Stimulated activated naive B cell treated with anti-CD40 and anti-IgM and Interleukin-4, amounts not matched to agents 10 μg/mL and 1 μg/mL and 100 μg/mL, for 72 hours (primary cell): ENCODE data around the gene IFT43.

Experiments used
- ATAC-seq, 2 donors: fragments of 150-1000 bp; cut with Tn5 transposase; replicated peaks; 2 replicates each; pipeline ENCODE4 v1.10.0; 2021; ENCODE audit warnings: moderate library complexity in 1 of 2
- DNase-seq: peaks from one replicate; pipeline ENCODE4 v3.0.0; 2021
- H3K27ac Mint-ChIP-seq: one replicate; pipeline ENCODE4 v1.8.0; 2022; ENCODE audit warnings: mild to moderate bottlenecking, mixed read lengths
- H3K27me3 Mint-ChIP-seq, 2 donors: one replicate each; pipeline ENCODE4 v1.8.0; 2022; ENCODE audit warnings: mixed read lengths in 2 of 2
- H3K36me3 Mint-ChIP-seq, 2 donors: one replicate each; pipeline ENCODE4 v1.8.0; 2022; ENCODE audit warnings: mixed read lengths in 2 of 2, mild to moderate bottlenecking in 1 of 2
- H3K4me1 Mint-ChIP-seq, 2 donors: one replicate each; pipeline ENCODE4 v1.8.0; 2022; ENCODE audit warnings: mixed read lengths in 2 of 2, mild to moderate bottlenecking in 1 of 2
- H3K4me3 Mint-ChIP-seq, 2 donors: one replicate each; pipeline ENCODE4 v1.8.0; 2022; ENCODE audit warnings: mild to moderate bottlenecking in 2 of 2, mixed read lengths in 2 of 2, moderate library complexity in 1 of 2
- H3K9me3 Mint-ChIP-seq, 2 donors: one replicate each; pipeline ENCODE4 v1.8.0; 2022; ENCODE audit warnings: mixed read lengths in 2 of 2, mild to moderate bottlenecking in 1 of 2

IFT43 gene

GRCh38 chr14:76109087-76109880 is 123.7 kb downstream of the IFT43 start:
- Mint-ChIP-seq H3K27me3 (peaks cover 29 to 47% of the 10 kb centered on the region in 2 donors), H3K4me3 (no peak overlapping the region), H3K9me3 (peaks cover 1 to 9% of the 10 kb centered on the region in 2 donors), H3K4me1 (no peaks in the 10 kb centered on the region), H3K36me3 (no peaks in the 10 kb centered on the region), H3K27ac (no peak overlapping the region)
- ATAC-seq (no peak), DNase-seq (no peak)

GRCh38 chr14:76112889-76113624 is 127.5 kb downstream of the IFT43 start:
- DNase-seq, result no peak
- ATAC-seq, result no peak
- Mint-ChIP-seq H3K4me1 (no peaks in the 10 kb centered on the region), H3K9me3 (peaks cover 1 to 9% of the 10 kb centered on the region in 2 donors), H3K27me3 (peaks cover 36 to 56% of the 10 kb centered on the region in 2 donors), H3K36me3 (no peaks in the 10 kb centered on the region), H3K4me3 (no peak overlapping the region), H3K27ac (no peak overlapping the region)

GRCh38 chr14:76113691-76114090 is 128.1 kb downstream of the IFT43 start:
- H3K27me3 Mint-ChIP-seq, result peaks cover 31 to 54% of the 10 kb centered on the region in 2 donors
- no peaks in the 10 kb centered on the region for H3K4me1 Mint-ChIP-seq
- H3K4me3 Mint-ChIP-seq, result no peak overlapping the region
- H3K27ac Mint-ChIP-seq, result no peak overlapping the region
- no peak for DNase-seq
- no peaks in the 10 kb centered on the region for H3K36me3 Mint-ChIP-seq
- ATAC-seq, result no peak
- H3K9me3 Mint-ChIP-seq, result peaks cover 1 to 5% of the 10 kb centered on the region in 2 donors

GRCh38 chr14:76115010-76115422 is 129.5 kb downstream of the IFT43 start:
- H3K27me3 Mint-ChIP-seq, result peaks cover 28 to 46% of the 10 kb centered on the region in 2 donors
- H3K9me3 Mint-ChIP-seq, result no peaks in the 10 kb centered on the region
- ATAC-seq (no peak), DNase-seq (no peak)
- H3K4me1 Mint-ChIP-seq, result no peaks in the 10 kb centered on the region
- no peaks in the 10 kb centered on the region for H3K36me3 Mint-ChIP-seq
- H3K27ac Mint-ChIP-seq, result no peak overlapping the region
- H3K4me3 Mint-ChIP-seq, result no peak overlapping the region

GRCh38 chr14:76117789-76118484 is 132.4 kb downstream of the IFT43 start:
- peaks cover 21 to 37% of the 10 kb centered on the region in 2 donors for H3K27me3 Mint-ChIP-seq
- no peaks in the 10 kb centered on the region for H3K36me3 Mint-ChIP-seq
- H3K27ac Mint-ChIP-seq, result no peak overlapping the region
- H3K9me3 Mint-ChIP-seq, result no peaks in the 10 kb centered on the region
- H3K4me3 Mint-ChIP-seq, result no peak overlapping the region
- DNase-seq (no peak), ATAC-seq (no peak)
- no peaks in the 10 kb centered on the region for H3K4me1 Mint-ChIP-seq

- no peaks in the 10 kb centered on the region for H3K9me3 Mint-ChIP-seq
- ATAC-seq (no peak), DNase-seq (no peak)
- no peak overlapping the region for H3K27ac Mint-ChIP-seq
- H3K4me1 Mint-ChIP-seq, result no peaks in the 10 kb centered on the region
- no peaks in the 10 kb centered on the region for H3K36me3 Mint-ChIP-seq
- no peak overlapping the region for H3K4me3 Mint-ChIP-seq
- H3K27me3 Mint-ChIP-seq, result peaks cover 21 to 34% of the 10 kb centered on the region in 2 donors
Measured at GRCh38 chr14:76118594-76118993, 133.0 kb downstream of the IFT43 start.

- Mint-ChIP-seq H3K27me3 (peaks cover 15 to 25% of the 10 kb centered on the region in 2 donors), H3K27ac (no peak overlapping the region), H3K36me3 (no peaks in the 10 kb centered on the region), H3K9me3 (peaks cover 0 to 1% of the 10 kb centered on the region in 2 donors), H3K4me1 (no peaks in the 10 kb centered on the region), H3K4me3 (no peak overlapping the region)
- ATAC-seq (no peak), DNase-seq (no peak)
Measured at GRCh38 chr14:76121089-76121748, 135.7 kb downstream of the IFT43 start.

GRCh38 chr14:76123426-76124225 is 138.1 kb downstream of the IFT43 start:
- H3K4me1 Mint-ChIP-seq, result no peaks in the 10 kb centered on the region
- no peak overlapping the region for H3K4me3 Mint-ChIP-seq
- DNase-seq (no peak), ATAC-seq (no peak)
- H3K27me3 Mint-ChIP-seq, result peaks cover 28 to 34% of the 10 kb centered on the region in 2 donors
- peaks cover 0 to 5% of the 10 kb centered on the region in 2 donors for H3K9me3 Mint-ChIP-seq
- no peaks in the 10 kb centered on the region for H3K36me3 Mint-ChIP-seq
- no peak overlapping the region for H3K27ac Mint-ChIP-seq

GRCh38 chr14:76125511-76125910 is 139.9 kb downstream of the IFT43 start:
- Mint-ChIP-seq H3K4me3 (no peak overlapping the region), H3K4me1 (no peaks in the 10 kb centered on the region), H3K27me3 (peaks cover 35 to 49% of the 10 kb centered on the region in 2 donors), H3K9me3 (peaks cover 0 to 5% of the 10 kb centered on the region in 2 donors), H3K27ac (no peak overlapping the region), H3K36me3 (no peaks in the 10 kb centered on the region)
- ATAC-seq, result no peak
- DNase-seq, result no peak

- no peak overlapping the region for H3K27ac Mint-ChIP-seq
- H3K36me3 Mint-ChIP-seq, result no peaks in the 10 kb centered on the region
- peaks cover 0 to 5% of the 10 kb centered on the region in 2 donors for H3K9me3 Mint-ChIP-seq
- H3K4me1 Mint-ChIP-seq, result peaks cover 0 to 3% of the 10 kb centered on the region in 2 donors
- H3K27me3 Mint-ChIP-seq, result peaks cover 40 to 54% of the 10 kb centered on the region in 2 donors
- H3K4me3 Mint-ChIP-seq, result no peak overlapping the region
- ATAC-seq (no peak), DNase-seq (no peak)
Measured at GRCh38 chr14:76126076-76126475, 140.5 kb downstream of the IFT43 start.

- no peak overlapping the region for H3K27ac Mint-ChIP-seq
- DNase-seq, result no peak
- H3K4me3 Mint-ChIP-seq, result no peak overlapping the region
- peaks cover 0 to 5% of the 10 kb centered on the region in 2 donors for H3K9me3 Mint-ChIP-seq
- peaks cover 0 to 3% of the 10 kb centered on the region in 2 donors for H3K4me1 Mint-ChIP-seq
- peaks cover 66 to 90% of the 10 kb centered on the region in 2 donors for H3K27me3 Mint-ChIP-seq
- ATAC-seq, result no peak
- H3K36me3 Mint-ChIP-seq, result no peaks in the 10 kb centered on the region
Measured at GRCh38 chr14:76129851-76130576, 144.5 kb downstream of the IFT43 start.

GRCh38 chr14:76131071-76131965 is 145.8 kb downstream of the IFT43 start:
- ATAC-seq, result no peak
- Mint-ChIP-seq H3K4me1 (peaks cover 0 to 3% of the 10 kb centered on the region in 2 donors), H3K4me3 (no peak overlapping the region), H3K27ac (no peak overlapping the region), H3K27me3 (peaks cover 66 to 90% of the 10 kb centered on the region in 2 donors), H3K36me3 (no peaks in the 10 kb centered on the region), H3K9me3 (peaks cover 0 to 3% of the 10 kb centered on the region in 2 donors)
- DNase-seq, result no peak
